Natural killer cell (primary cell): ENCODE data around the gene KPNA3. TPM values are rescaled to one million over a fixed set of nuclear protein-coding genes. Genes with fewer than 3 reads are reported as not detected.

Source experiments
- ATAC-seq, 3 donors: fragments of 150-1000 bp in 2 of 3; fragments of 200-7000 bp in 1 of 3; cut with Tn5 transposase; 1 replicate in 1 of 3; 2 replicates in 2 of 3; pipeline ENCODE4 v1.10.0; 2021; ENCODE audit warnings: mild to moderate bottlenecking in 2 of 3, moderate library complexity in 2 of 3
- DNase-seq, 2 donors: peaks; one replicate each; pipeline versions ENCODE4 v3.0.0 to v3.0.0-alpha.2; 2013 to 2021; ENCODE audit warnings: mixed read lengths in 1 of 2
- H3K27ac ChIP-seq: one replicate; pipeline ENCODE4 v1.5.1; 2013; ENCODE audit warnings: mild to moderate bottlenecking, low read length
- H3K27me3 ChIP-seq: one replicate; pipeline ENCODE4 v1.6.1; 2013; ENCODE audit warnings: low read length; ENCODE audit not compliant: control insufficient read depth, insufficient read depth
- H3K36me3 ChIP-seq: one replicate; pipeline ENCODE4 v1.6.1; 2013; ENCODE audit warnings: low read length; ENCODE audit not compliant: control insufficient read depth, insufficient read depth
- H3K4me1 ChIP-seq: one replicate; pipeline ENCODE4 v1.6.1; 2013; ENCODE audit warnings: low read length; ENCODE audit not compliant: control insufficient read depth, insufficient read depth
- H3K4me3 ChIP-seq: one replicate; pipeline ENCODE4 v1.5.1; 2013; ENCODE audit warnings: low read length
- H3K9me3 ChIP-seq: one replicate; pipeline ENCODE4 v1.6.1; 2013; ENCODE audit warnings: low read length; ENCODE audit not compliant: control insufficient read depth, insufficient read depth
- H3K27ac Mint-ChIP-seq, 2 donors: one replicate each; pipeline ENCODE4 v1.8.0; 2022; ENCODE audit warnings: mild to moderate bottlenecking in 2 of 2, mixed read lengths in 2 of 2, moderate library complexity in 1 of 2
- H3K27me3 Mint-ChIP-seq, 2 donors: one replicate each; pipeline ENCODE4 v1.8.0; 2022; ENCODE audit warnings: low read depth in 2 of 2, mixed read lengths in 2 of 2
- H3K36me3 Mint-ChIP-seq: one replicate; pipeline ENCODE4 v1.8.0; 2022; ENCODE audit warnings: mixed read lengths
- H3K4me1 Mint-ChIP-seq, 2 donors: one replicate each; pipeline ENCODE4 v1.8.0; 2022; ENCODE audit warnings: mixed read lengths in 2 of 2
- H3K4me3 Mint-ChIP-seq: one replicate; pipeline ENCODE4 v1.8.0; 2022; ENCODE audit warnings: mild to moderate bottlenecking, moderate library complexity, mixed read lengths
- H3K9me3 Mint-ChIP-seq, 2 donors: one replicate each; pipeline ENCODE4 v1.8.0; 2022; ENCODE audit warnings: mixed read lengths in 2 of 2
- WGBS: methylation state at CpG from one replicate; pipeline ENCODE4 v1.1.7; 2013; ENCODE audit warnings: missing lambda C conversion rate; ENCODE audit not compliant: insufficient coverage; 5-methylcytosine and 5-hydroxymethylcytosine counted together
- intact Hi-C: fragments of 100-400 bp; cut with micrococcal nuclease; formaldehyde crosslinking; loops from one replicate; pipeline ENCODE4 v1.14.2; 2022
- total RNA-seq, 4 donors: library from RNA; stranded (reverse); fragments of 120-200 nt in 1 of 4; gene quantifications; one replicate each; pipeline versions ENCODE4 v1.2.3 to v1.2.4, GENCODE V29; 2013 to 2022
- TF ChIP-seq, protein P1 (sequence below): fragments of 200-600 bp; IDR thresholded peaks from one replicate; pipeline ENCODE4 v1.8.0; 2022; ENCODE audit warnings: antibody characterized with exemption

KPNA3 gene
- total RNA-seq, 3 donors from 2014 or later (not counting 1 experiment from before 2014, with no cell fraction given) = 27.8 to 35.5 (median 29.8) TPM

DNA sequence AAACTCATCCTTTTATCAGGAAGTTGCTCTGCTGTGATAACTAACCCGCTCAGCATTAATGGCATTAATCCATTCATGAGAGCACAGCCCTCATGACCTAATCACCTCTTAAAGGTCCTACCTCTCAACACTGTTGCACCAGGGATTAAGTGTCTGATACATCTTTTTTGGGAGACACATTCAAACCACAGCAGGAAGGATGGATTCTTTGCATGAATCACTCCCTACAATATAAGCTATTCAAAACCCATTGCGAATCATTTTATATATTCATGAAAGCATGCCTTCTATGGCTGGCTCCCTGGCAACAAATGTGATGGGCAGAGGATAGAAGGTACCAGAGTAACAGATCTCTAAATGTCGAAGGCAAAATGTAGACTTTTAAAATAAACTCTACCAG is 136.6 kb downstream of the KPNA3 start:
- no peaks in the 10 kb centered on the region for H3K27me3 ChIP-seq
- DNase-seq (no peak), ATAC-seq (no peak)
- H3K4me3 Mint-ChIP-seq = no peak overlapping the region
- H3K27ac ChIP-seq = no peak overlapping the region
- no peaks in the 10 kb centered on the region for H3K36me3 Mint-ChIP-seq
- TF ChIP-seq, protein P1, sequence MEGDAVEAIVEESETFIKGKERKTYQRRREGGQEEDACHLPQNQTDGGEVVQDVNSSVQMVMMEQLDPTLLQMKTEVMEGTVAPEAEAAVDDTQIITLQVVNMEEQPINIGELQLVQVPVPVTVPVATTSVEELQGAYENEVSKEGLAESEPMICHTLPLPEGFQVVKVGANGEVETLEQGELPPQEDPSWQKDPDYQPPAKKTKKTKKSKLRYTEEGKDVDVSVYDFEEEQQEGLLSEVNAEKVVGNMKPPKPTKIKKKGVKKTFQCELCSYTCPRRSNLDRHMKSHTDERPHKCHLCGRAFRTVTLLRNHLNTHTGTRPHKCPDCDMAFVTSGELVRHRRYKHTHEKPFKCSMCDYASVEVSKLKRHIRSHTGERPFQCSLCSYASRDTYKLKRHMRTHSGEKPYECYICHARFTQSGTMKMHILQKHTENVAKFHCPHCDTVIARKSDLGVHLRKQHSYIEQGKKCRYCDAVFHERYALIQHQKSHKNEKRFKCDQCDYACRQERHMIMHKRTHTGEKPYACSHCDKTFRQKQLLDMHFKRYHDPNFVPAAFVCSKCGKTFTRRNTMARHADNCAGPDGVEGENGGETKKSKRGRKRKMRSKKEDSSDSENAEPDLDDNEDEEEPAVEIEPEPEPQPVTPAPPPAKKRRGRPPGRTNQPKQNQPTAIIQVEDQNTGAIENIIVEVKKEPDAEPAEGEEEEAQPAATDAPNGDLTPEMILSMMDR = no peak
- peaks cover 0 to 5% of the 10 kb centered on the region in 2 donors for H3K4me1 Mint-ChIP-seq
- H3K36me3 ChIP-seq = no peaks in the 10 kb centered on the region
- no peaks in the 10 kb centered on the region for H3K9me3 Mint-ChIP-seq
- no peaks in the 10 kb centered on the region for H3K9me3 ChIP-seq
- WGBS = 95% methylated on average over 3 of the region's 3 CpGs
- intact Hi-C loops = loop anchor here (10.0 kb wide), 1 partner anchor 1259 kb away; no protein-coding TSS in a partner anchor
- no peak overlapping the region for H3K27ac Mint-ChIP-seq
- no peaks in the 10 kb centered on the region for H3K27me3 Mint-ChIP-seq
- H3K4me1 ChIP-seq = peaks cover 4% of the 10 kb centered on the region
- no peak overlapping the region for H3K4me3 ChIP-seq

DNA sequence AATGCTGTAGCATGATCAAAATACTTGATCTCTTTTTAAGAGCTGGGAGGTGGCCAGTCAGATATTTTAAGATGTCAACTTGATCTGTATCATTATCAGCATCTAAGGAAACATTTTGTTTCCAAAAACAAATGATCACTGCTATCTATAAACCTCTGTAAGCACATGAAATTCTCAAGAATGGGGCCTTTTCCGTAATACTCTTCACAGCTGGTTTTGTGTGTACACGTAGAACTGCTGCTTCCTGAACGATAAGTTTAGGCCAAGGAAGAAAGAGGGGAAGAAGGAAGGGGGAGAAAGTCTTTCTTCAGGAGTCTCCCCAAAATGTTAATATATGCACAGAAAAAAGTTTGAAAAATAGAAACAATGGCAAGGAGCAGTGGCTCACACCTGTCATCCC is 138.5 kb downstream of the KPNA3 start:
- H3K9me3 Mint-ChIP-seq = no peaks in the 10 kb centered on the region
- no peak overlapping the region for H3K4me3 ChIP-seq
- WGBS = 70% methylated on average over 3 of the region's 3 CpGs
- DNase-seq (no peak), ATAC-seq (no peak)
- H3K9me3 ChIP-seq = no peaks in the 10 kb centered on the region
- no peaks in the 10 kb centered on the region for H3K27me3 ChIP-seq
- H3K4me1 Mint-ChIP-seq = peaks cover 0 to 5% of the 10 kb centered on the region in 2 donors
- no peaks in the 10 kb centered on the region for H3K36me3 Mint-ChIP-seq
- no peaks in the 10 kb centered on the region for H3K27me3 Mint-ChIP-seq
- no peak overlapping the region for H3K27ac Mint-ChIP-seq
- no peak overlapping the region for H3K27ac ChIP-seq
- no peak overlapping the region for H3K4me3 Mint-ChIP-seq
- intact Hi-C loops = loop anchor here (10.0 kb wide), 1 partner anchor 1261 kb away; no protein-coding TSS in a partner anchor
- no peaks in the 10 kb centered on the region for H3K36me3 ChIP-seq
- H3K4me1 ChIP-seq = peaks cover 4% of the 10 kb centered on the region
- TF ChIP-seq, protein P1 = no peak

DNA sequence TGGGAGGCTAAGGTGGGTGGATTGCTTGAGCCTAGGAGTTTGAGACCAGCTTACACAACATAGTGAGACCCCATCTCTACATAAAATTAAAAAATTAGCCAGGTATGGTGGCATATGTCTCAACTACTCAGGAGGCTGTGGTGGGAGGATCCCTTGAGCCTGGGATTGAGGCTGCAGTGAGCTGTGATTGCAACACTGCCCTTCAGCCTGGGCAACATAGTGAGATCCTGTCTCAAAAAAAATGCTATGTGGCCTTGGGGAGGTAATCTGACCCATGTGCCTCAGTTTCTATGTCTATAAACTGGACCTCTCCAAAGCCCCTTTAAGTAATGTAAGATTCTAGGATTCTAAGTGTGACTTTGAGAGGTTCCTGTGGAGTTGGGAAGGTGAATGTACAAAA is 139.0 kb downstream of the KPNA3 start:
- H3K4me1 ChIP-seq = peaks cover 4% of the 10 kb centered on the region
- no peaks in the 10 kb centered on the region for H3K9me3 Mint-ChIP-seq
- no peak overlapping the region for H3K4me3 ChIP-seq
- intact Hi-C loops = loop anchor here (10.0 kb wide), 1 partner anchor 1261 kb away; no protein-coding TSS in a partner anchor
- no peaks in the 10 kb centered on the region for H3K9me3 ChIP-seq
- ATAC-seq = no peak
- H3K27ac ChIP-seq = no peak overlapping the region
- DNase-seq = no peak
- H3K36me3 Mint-ChIP-seq = no peaks in the 10 kb centered on the region
- H3K36me3 ChIP-seq = no peaks in the 10 kb centered on the region
- TF ChIP-seq, protein P1 = no peak
- H3K4me1 Mint-ChIP-seq = peaks cover 0 to 5% of the 10 kb centered on the region in 2 donors
- H3K27ac Mint-ChIP-seq = no peak overlapping the region
- H3K4me3 Mint-ChIP-seq = no peak overlapping the region
- no peaks in the 10 kb centered on the region for H3K27me3 ChIP-seq
- H3K27me3 Mint-ChIP-seq = no peaks in the 10 kb centered on the region
